Brain microvascular endothelial cell (primary cell): ENCODE results near the gene EBF3.
"Not testable (repeated sequence)": the region's sequence is repeated elsewhere in the genome, so short reads cannot be mapped to it uniquely, and the experiment has no call there.

ENCODE experiments used
- DNase-seq: peaks from one replicate; pipeline ENCODE4 v3.0.0-alpha.2; 2020
- H3K27ac ChIP-seq: fragments of 250-450 bp; sonication (Bioruptor Pico); 2 replicates; pipeline ENCODE4 v1.5.1; 2020; ENCODE audit warnings: mild to moderate bottlenecking, moderate library complexity
- H3K27me3 ChIP-seq: fragments of 250-450 bp; sonication (Bioruptor Pico); replicated peaks from 2 replicates; pipeline ENCODE4 v1.5.1; 2020; ENCODE audit warnings: mild to moderate bottlenecking
- H3K36me3 ChIP-seq: fragments of 250-450 bp; sonication (Bioruptor Pico); replicated peaks from 2 replicates; pipeline ENCODE4 v1.5.1; 2020; ENCODE audit warnings: mild to moderate bottlenecking
- H3K4me3 ChIP-seq: 2 replicates; pipeline ENCODE4 v1.5.1; 2011; ENCODE audit warnings: low read depth, mild to moderate bottlenecking, control low read depth, low read length, moderate library complexity
- CTCF ChIP-seq: IDR thresholded peaks from 2 replicates; pipeline ENCODE4 v1.5.1; 2011; ENCODE audit warnings: low read depth, mild to moderate bottlenecking, moderate library complexity, low read length, control low read depth, inconsistent platforms; ENCODE audit errors: missing control alignments
- in situ Hi-C: cut with HindIII; loops from 2 replicates; pipeline ENCODE4 v1.10.0; 2017; ENCODE audit warnings: low sequenced_read_pairs, low pct_ligation_motif_present

EBF3 gene

GRCh38 chr10:129926066-129927055, 37.7 kb downstream of the EBF3 start:
- in situ Hi-C loops = no loop called here
- DNase-seq = no peak
- Histone ChIP-seq H3K27ac (no peak overlapping the region), H3K36me3 (no peaks in the 10 kb centered on the region), H3K27me3 (no peaks in the 10 kb centered on the region), H3K4me3 (no peak overlapping the region)
- no peak for TF ChIP-seq CTCF

GRCh38 chr10:129924375-129925085, 39.5 kb downstream of the EBF3 start:
- in situ Hi-C loops = no loop called here
- DNase-seq = no peak
- Histone ChIP-seq H3K4me3 (no peak overlapping the region), H3K27me3 (no peaks in the 10 kb centered on the region), H3K36me3 (no peaks in the 10 kb centered on the region), H3K27ac (no peak overlapping the region)
- TF ChIP-seq CTCF = no peak

GRCh38 chr10:129922598-129923123, 41.4 kb downstream of the EBF3 start:
- no peaks in the 10 kb centered on the region for H3K36me3 ChIP-seq
- TF ChIP-seq CTCF = no peak
- H3K27me3 ChIP-seq = no peaks in the 10 kb centered on the region
- no peak overlapping the region for H3K4me3 ChIP-seq
- in situ Hi-C loops = no loop called here
- DNase-seq = no peak
- no peak overlapping the region for H3K27ac ChIP-seq

GRCh38 chr10:129921801-129922597, 42.1 kb downstream of the EBF3 start:
- DNase-seq = no peak
- no peak for TF ChIP-seq CTCF
- in situ Hi-C loops = no loop called here
- Histone ChIP-seq H3K36me3 (no peaks in the 10 kb centered on the region), H3K27me3 (no peaks in the 10 kb centered on the region), H3K27ac (no peak overlapping the region), H3K4me3 (no peak overlapping the region)

- no peak for TF ChIP-seq CTCF
- no peaks in the 10 kb centered on the region for H3K36me3 ChIP-seq
- H3K4me3 ChIP-seq = no peak overlapping the region
- DNase-seq = no peak
- no peak overlapping the region for H3K27ac ChIP-seq
- no peaks in the 10 kb centered on the region for H3K27me3 ChIP-seq
- in situ Hi-C loops = no loop called here
These were observed 42.9 kb downstream of the EBF3 start for GRCh38 chr10:129921065-129921670.

GRCh38 chr10:129920187-129920586, 43.9 kb downstream of the EBF3 start:
- H3K4me3 ChIP-seq, H3K27ac ChIP-seq, in situ Hi-C loops, DNase-seq, H3K36me3 ChIP-seq, H3K27me3 ChIP-seq: not testable (repeated sequence)
